Measurements from ENCODE around the gene SGMS1.

SGMS1 gene

GRCh38 chr10:50582766-50583762, 40.7 kb downstream of the SGMS1 start:
- TF ChIP-seq PAX5 (IDR thresholded peaks at IDR 0.05; ENCODE audit: insufficient read depth, low read length, severe bottlenecking) (no peak), POLR2AphosphoS5 (IDR thresholded peaks at IDR 0.05; ENCODE audit: low read depth, low read length) (no peak), SPI1 (IDR thresholded peaks at IDR 0.05; ENCODE audit: low read depth, low read length) (no peak), POLR2A (IDR thresholded peaks at IDR 0.05; ENCODE audit: low read depth, low read length) (no peak), POU2F2 (IDR thresholded peaks at IDR 0.05; ENCODE audit: low read depth, low read length) (no peak), TAF1 (IDR thresholded peaks at IDR 0.05; ENCODE audit: low read depth, low read length) (no peak)

GRCh38 chr10:50582046-50582445, 41.7 kb downstream of the SGMS1 start:
- DNase-seq (ENCODE audit: insufficient read length, low spot score), result no peak
- no peak for TF ChIP-seq PAX5 (IDR thresholded peaks at IDR 0.05; ENCODE audit: insufficient read depth, low read length, severe bottlenecking)
- TF ChIP-seq POLR2A (IDR thresholded peaks at IDR 0.05; ENCODE audit: low read depth, low read length), result no peak
- TF ChIP-seq TAF1 (IDR thresholded peaks at IDR 0.05; ENCODE audit: low read depth, low read length), result no peak
- no peak for TF ChIP-seq POU2F2 (IDR thresholded peaks at IDR 0.05; ENCODE audit: low read depth, low read length)
- TF ChIP-seq SPI1 (IDR thresholded peaks at IDR 0.05; ENCODE audit: low read depth, low read length), result no peak
- FAIRE-seq, result no peak

More at GRCh38 chr10:50582766-50583762, 40.7 kb downstream of the SGMS1 start:
- no peak for DNase-seq (ENCODE audit: insufficient read length, low spot score)
- FAIRE-seq, result no peak

- DNase-seq (ENCODE audit: insufficient read length, low spot score) (no peak), FAIRE-seq (no peak)
- TF ChIP-seq POLR2AphosphoS5 (IDR thresholded peaks at IDR 0.05; ENCODE audit: low read depth, low read length) (no peak), PAX5 (IDR thresholded peaks at IDR 0.05; ENCODE audit: insufficient read depth, low read length, severe bottlenecking) (no peak), SPI1 (IDR thresholded peaks at IDR 0.05; ENCODE audit: low read depth, low read length) (no peak), TAF1 (IDR thresholded peaks at IDR 0.05; ENCODE audit: low read depth, low read length) (no peak), POU2F2 (IDR thresholded peaks at IDR 0.05; ENCODE audit: low read depth, low read length) (no peak), POLR2A (IDR thresholded peaks at IDR 0.05; ENCODE audit: low read depth, low read length) (no peak)
These were observed 43.4 kb downstream of the SGMS1 start for GRCh38 chr10:50580262-50580891.

GRCh38 chr10:50579491-50580261, 44.1 kb downstream of the SGMS1 start:
- TF ChIP-seq POLR2A (IDR thresholded peaks at IDR 0.05; ENCODE audit: low read depth, low read length), result no peak
- TF ChIP-seq PAX5 (IDR thresholded peaks at IDR 0.05; ENCODE audit: insufficient read depth, low read length, severe bottlenecking), result no peak
- no peak for TF ChIP-seq POLR2AphosphoS5 (IDR thresholded peaks at IDR 0.05; ENCODE audit: low read depth, low read length)
- TF ChIP-seq TAF1 (IDR thresholded peaks at IDR 0.05; ENCODE audit: low read depth, low read length), result no peak
- TF ChIP-seq SPI1 (IDR thresholded peaks at IDR 0.05; ENCODE audit: low read depth, low read length), result no peak
- no peak for TF ChIP-seq POU2F2 (IDR thresholded peaks at IDR 0.05; ENCODE audit: low read depth, low read length)
- DNase-seq (ENCODE audit: insufficient read length, low spot score), result no peak
- FAIRE-seq, result no peak

DNA sequence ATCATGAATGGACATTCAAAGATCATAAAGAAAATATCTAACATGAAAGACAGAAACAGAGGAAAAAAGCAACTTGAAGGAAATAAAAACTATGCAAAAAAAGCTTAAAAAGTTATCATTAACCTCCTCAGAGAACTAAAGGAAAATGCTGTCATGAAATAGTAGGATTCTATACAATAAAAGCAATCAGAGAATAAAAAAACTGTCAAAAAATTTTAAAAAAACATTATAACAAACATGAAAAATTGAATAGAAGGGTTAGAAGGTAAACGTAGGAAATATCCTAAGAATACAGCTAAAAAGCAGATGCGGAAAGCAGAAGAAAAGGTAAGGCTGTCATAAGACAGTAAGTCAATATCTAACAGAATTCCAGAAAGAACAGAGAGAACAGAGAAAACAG, 44.8 kb downstream of the SGMS1 start:
- TF ChIP-seq SPI1 (IDR thresholded peaks at IDR 0.05; ENCODE audit: low read depth, low read length) (no peak), PAX5 (IDR thresholded peaks at IDR 0.05; ENCODE audit: insufficient read depth, low read length, severe bottlenecking) (no peak), TAF1 (IDR thresholded peaks at IDR 0.05; ENCODE audit: low read depth, low read length) (no peak), POLR2A (IDR thresholded peaks at IDR 0.05; ENCODE audit: low read depth, low read length) (no peak), POLR2AphosphoS5 (IDR thresholded peaks at IDR 0.05; ENCODE audit: low read depth, low read length) (no peak), POU2F2 (IDR thresholded peaks at IDR 0.05; ENCODE audit: low read depth, low read length) (no peak)
- FAIRE-seq (no peak), DNase-seq (ENCODE audit: insufficient read length, low spot score) (no peak)

DNA sequence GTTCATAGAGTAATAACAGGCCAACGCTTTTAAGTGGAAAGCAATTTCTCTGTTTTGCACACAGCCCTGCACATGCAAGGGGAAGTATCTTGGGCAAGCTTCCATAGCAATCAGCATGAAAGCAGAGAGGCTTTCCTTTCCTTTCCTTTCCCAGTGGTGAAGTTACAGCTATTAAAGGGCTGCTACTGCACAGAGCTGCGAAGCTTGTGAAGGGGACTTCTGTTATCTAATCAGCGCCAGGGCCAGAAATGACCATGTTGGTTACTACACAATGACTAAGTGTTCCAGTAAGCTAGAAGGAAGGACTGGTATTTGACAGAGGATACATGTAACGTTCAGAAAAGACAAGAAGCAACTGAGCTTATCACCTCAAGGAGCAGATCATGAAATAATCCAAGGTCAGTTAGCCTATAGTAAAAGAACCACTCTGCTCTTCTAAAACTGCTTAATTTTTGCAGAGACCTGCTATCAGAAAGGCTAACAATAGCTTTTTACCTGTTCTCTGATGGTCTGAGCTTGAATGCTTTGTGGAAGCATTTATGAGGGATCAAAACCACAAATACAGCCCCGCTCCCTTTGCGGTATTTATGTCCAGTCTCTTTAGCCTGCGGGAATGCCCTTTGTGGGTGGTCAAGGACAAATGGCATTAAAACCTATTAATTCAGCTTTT, 45.9 kb downstream of the SGMS1 start:
- TF ChIP-seq PAX5 (IDR thresholded peaks at IDR 0.05; ENCODE audit: insufficient read depth, low read length, severe bottlenecking) (no peak), POLR2AphosphoS5 (IDR thresholded peaks at IDR 0.05; ENCODE audit: low read depth, low read length) (no peak), POLR2A (IDR thresholded peaks at IDR 0.05; ENCODE audit: low read depth, low read length) (no peak), TAF1 (IDR thresholded peaks at IDR 0.05; ENCODE audit: low read depth, low read length) (no peak)
- no peak for FAIRE-seq
- DNase-seq (ENCODE audit: insufficient read length, low spot score), result no peak

GRCh38 chr10:50577010-50577409, 46.7 kb downstream of the SGMS1 start:
- TF ChIP-seq POLR2A (IDR thresholded peaks at IDR 0.05; ENCODE audit: low read depth, low read length), result no peak
- no peak for TF ChIP-seq PAX5 (IDR thresholded peaks at IDR 0.05; ENCODE audit: insufficient read depth, low read length, severe bottlenecking)
- TF ChIP-seq POLR2AphosphoS5 (IDR thresholded peaks at IDR 0.05; ENCODE audit: low read depth, low read length), result no peak
- no peak for TF ChIP-seq SPI1 (IDR thresholded peaks at IDR 0.05; ENCODE audit: low read depth, low read length)
- TF ChIP-seq POU2F2 (IDR thresholded peaks at IDR 0.05; ENCODE audit: low read depth, low read length), result no peak
- TF ChIP-seq TAF1 (IDR thresholded peaks at IDR 0.05; ENCODE audit: low read depth, low read length), result no peak

GRCh38 chr10:50576245-50576815, 47.4 kb downstream of the SGMS1 start:
- TF ChIP-seq PAX5 (IDR thresholded peaks at IDR 0.05; ENCODE audit: insufficient read depth, low read length, severe bottlenecking) (no peak), POU2F2 (IDR thresholded peaks at IDR 0.05; ENCODE audit: low read depth, low read length) (no peak), SPI1 (IDR thresholded peaks at IDR 0.05; ENCODE audit: low read depth, low read length) (no peak), TAF1 (IDR thresholded peaks at IDR 0.05; ENCODE audit: low read depth, low read length) (no peak), POLR2A (IDR thresholded peaks at IDR 0.05; ENCODE audit: low read depth, low read length) (no peak), POLR2AphosphoS5 (IDR thresholded peaks at IDR 0.05; ENCODE audit: low read depth, low read length) (no peak)
- FAIRE-seq (no peak), DNase-seq (ENCODE audit: insufficient read length, low spot score) (no peak)

More at GRCh38 chr10:50577010-50577409, 46.7 kb downstream of the SGMS1 start:
- FAIRE-seq (no peak), DNase-seq (ENCODE audit: insufficient read length, low spot score) (no peak)

All from GM12891 (cell line).